ENCODE data around the gene ADRB2. TPM values are rescaled to one million over a fixed set of nuclear protein-coding genes. Genes with fewer than 3 reads are reported as not detected.
A peak's percentile ranks its signal among the peaks of the same experiment; 100 is the strongest.

The ADRB2 gene
- total RNA-seq, 1 donor from 2014 or later = 0.36 TPM

- no peaks in the 10 kb centered on the region for H3K9me3 Mint-ChIP-seq (ENCODE audit: unreplicated experiment)
- no peak for DNase-seq (ENCODE audit: low spot score)
- H3K27me3 Mint-ChIP-seq (ENCODE audit: unreplicated experiment) = no peaks in the 10 kb centered on the region
- no peak overlapping the region for H3K27ac Mint-ChIP-seq (ENCODE audit: unreplicated experiment)
- no peaks in the 10 kb centered on the region for H3K36me3 Mint-ChIP-seq (ENCODE audit: low read depth, unreplicated experiment)
- TF ChIP-seq CTCF (IDR thresholded peaks at IDR 0.05; ENCODE audit: unreplicated experiment) = no peak
- peaks cover 12% of the 10 kb centered on the region for H3K4me1 Mint-ChIP-seq (ENCODE audit: unreplicated experiment)
- no peak overlapping the region for H3K4me3 Mint-ChIP-seq (ENCODE audit: unreplicated experiment)
Observed at GRCh38 chr5:148823871-148824270, 2.5 kb upstream of the ADRB2 start.

- Mint-ChIP-seq H3K4me1 (ENCODE audit: unreplicated experiment) (peaks cover 12% of the 10 kb centered on the region), H3K9me3 (ENCODE audit: unreplicated experiment) (no peaks in the 10 kb centered on the region), H3K36me3 (ENCODE audit: low read depth, unreplicated experiment) (no peaks in the 10 kb centered on the region), H3K27ac (ENCODE audit: unreplicated experiment) (peak overlapping the region; percentile 38), H3K4me3 (ENCODE audit: unreplicated experiment) (peak overlapping the region; percentile 94), H3K27me3 (ENCODE audit: unreplicated experiment) (no peaks in the 10 kb centered on the region)
- TF ChIP-seq CTCF (IDR thresholded peaks at IDR 0.05; ENCODE audit: unreplicated experiment) = no peak
- no peak for DNase-seq (ENCODE audit: low spot score)
Observed at GRCh38 chr5:148825716-148826052, 727 bp upstream of the ADRB2 start.

GRCh38 chr5:148826739-148827070 lies 294 bp downstream of the ADRB2 start:
- no peak for TF ChIP-seq CTCF (IDR thresholded peaks at IDR 0.05; ENCODE audit: unreplicated experiment)
- H3K9me3 Mint-ChIP-seq (ENCODE audit: unreplicated experiment) = no peaks in the 10 kb centered on the region
- DNase-seq (ENCODE audit: low spot score) = no peak
- peaks cover 12% of the 10 kb centered on the region for H3K4me1 Mint-ChIP-seq (ENCODE audit: unreplicated experiment)
- H3K4me3 Mint-ChIP-seq (ENCODE audit: unreplicated experiment) = peak overlapping the region; percentile 60
- H3K27me3 Mint-ChIP-seq (ENCODE audit: unreplicated experiment) = no peaks in the 10 kb centered on the region
- no peak overlapping the region for H3K27ac Mint-ChIP-seq (ENCODE audit: unreplicated experiment)
- no peaks in the 10 kb centered on the region for H3K36me3 Mint-ChIP-seq (ENCODE audit: low read depth, unreplicated experiment)

- DNase-seq (ENCODE audit: low spot score) = no peak
- no peak for TF ChIP-seq CTCF (IDR thresholded peaks at IDR 0.05; ENCODE audit: unreplicated experiment)
- Mint-ChIP-seq H3K27ac (ENCODE audit: unreplicated experiment) (no peak overlapping the region), H3K9me3 (ENCODE audit: unreplicated experiment) (no peaks in the 10 kb centered on the region), H3K27me3 (ENCODE audit: unreplicated experiment) (no peaks in the 10 kb centered on the region), H3K4me1 (ENCODE audit: unreplicated experiment) (peaks cover 9% of the 10 kb centered on the region), H3K4me3 (ENCODE audit: unreplicated experiment) (no peak overlapping the region), H3K36me3 (ENCODE audit: low read depth, unreplicated experiment) (no peaks in the 10 kb centered on the region)
Observed at GRCh38 chr5:148827723-148828122, 1.3 kb downstream of the ADRB2 start.

GRCh38 chr5:148828511-148829247 lies 2.3 kb downstream of the ADRB2 start:
- H3K36me3 Mint-ChIP-seq (ENCODE audit: low read depth, unreplicated experiment) = no peaks in the 10 kb centered on the region
- peaks cover 4% of the 10 kb centered on the region for H3K4me1 Mint-ChIP-seq (ENCODE audit: unreplicated experiment)
- no peak overlapping the region for H3K27ac Mint-ChIP-seq (ENCODE audit: unreplicated experiment)
- no peak overlapping the region for H3K4me3 Mint-ChIP-seq (ENCODE audit: unreplicated experiment)
- no peak for DNase-seq (ENCODE audit: low spot score)
- TF ChIP-seq CTCF (IDR thresholded peaks at IDR 0.05; ENCODE audit: unreplicated experiment) = no peak
- H3K9me3 Mint-ChIP-seq (ENCODE audit: unreplicated experiment) = no peaks in the 10 kb centered on the region
- no peaks in the 10 kb centered on the region for H3K27me3 Mint-ChIP-seq (ENCODE audit: unreplicated experiment)
